SU-DHL-6 (cell line): Measurements from ENCODE around the gene FGFR2.

ENCODE experiments used
- EZH2phosphoT487 ChIP-seq: fragments of 200-600 bp; sonication (generic), shearing (Covaris generic); conservative IDR thresholded peaks from 2 replicates; pipeline ENCODE4 v1.6.1; 2018; ENCODE audit warnings: mild to moderate bottlenecking, antibody characterized with exemption, low read length, moderate library complexity, mixed read lengths
- TF ChIP-seq, protein P1 (sequence below): fragments of 200-600 bp; sonication (generic); IDR thresholded peaks from one replicate; pipeline ENCODE4 v1.5.1; 2017; ENCODE audit warnings: antibody characterized with exemption, mild to moderate bottlenecking, low read length, moderate library complexity; ENCODE audit not compliant: insufficient read depth, poor library complexity, severe bottlenecking

DNA sequence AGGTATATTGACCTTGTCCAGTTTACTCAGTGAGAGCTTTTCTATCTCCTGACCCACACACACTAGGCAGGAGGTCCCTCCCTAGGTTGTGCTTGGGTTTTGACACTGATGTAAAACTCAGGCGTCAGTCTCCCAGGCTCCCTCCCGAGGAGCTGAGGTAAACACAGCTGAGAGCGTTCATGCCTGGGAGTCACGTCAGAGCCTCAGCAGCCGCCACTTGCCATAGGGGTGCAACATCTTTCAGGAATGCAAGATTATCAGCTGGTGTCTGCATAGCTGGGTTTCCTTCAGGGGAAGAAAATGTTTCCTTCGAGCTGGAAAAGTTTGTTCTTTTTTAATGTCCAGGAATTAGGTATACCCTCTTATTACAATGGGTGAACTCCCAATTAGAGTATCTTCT lies 70.6 kb downstream of the FGFR2 start:
- TF ChIP-seq, protein P1, sequence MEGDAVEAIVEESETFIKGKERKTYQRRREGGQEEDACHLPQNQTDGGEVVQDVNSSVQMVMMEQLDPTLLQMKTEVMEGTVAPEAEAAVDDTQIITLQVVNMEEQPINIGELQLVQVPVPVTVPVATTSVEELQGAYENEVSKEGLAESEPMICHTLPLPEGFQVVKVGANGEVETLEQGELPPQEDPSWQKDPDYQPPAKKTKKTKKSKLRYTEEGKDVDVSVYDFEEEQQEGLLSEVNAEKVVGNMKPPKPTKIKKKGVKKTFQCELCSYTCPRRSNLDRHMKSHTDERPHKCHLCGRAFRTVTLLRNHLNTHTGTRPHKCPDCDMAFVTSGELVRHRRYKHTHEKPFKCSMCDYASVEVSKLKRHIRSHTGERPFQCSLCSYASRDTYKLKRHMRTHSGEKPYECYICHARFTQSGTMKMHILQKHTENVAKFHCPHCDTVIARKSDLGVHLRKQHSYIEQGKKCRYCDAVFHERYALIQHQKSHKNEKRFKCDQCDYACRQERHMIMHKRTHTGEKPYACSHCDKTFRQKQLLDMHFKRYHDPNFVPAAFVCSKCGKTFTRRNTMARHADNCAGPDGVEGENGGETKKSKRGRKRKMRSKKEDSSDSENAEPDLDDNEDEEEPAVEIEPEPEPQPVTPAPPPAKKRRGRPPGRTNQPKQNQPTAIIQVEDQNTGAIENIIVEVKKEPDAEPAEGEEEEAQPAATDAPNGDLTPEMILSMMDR, result no peak
- TF ChIP-seq EZH2phosphoT487, result no peak
